GM23338 (cell line): ENCODE measurements around the gene GALC.

Experiments
- CREB1 ChIP-seq: fragments of 250-450 bp; sonication (Bioruptor Pico); IDR thresholded peaks from 2 replicates; pipeline ENCODE4 v1.5.0; 2020; ENCODE audit warnings: low read depth, mild to moderate bottlenecking, moderate library complexity
- CTCF ChIP-seq, 2 experiments: fragments of 200-600 bp in 1 of 2; sonication (generic) in 1 of 2; conservative IDR thresholded peaks; 2 replicates each; pipeline versions ENCODE4 v1.5.1 to v1.6.1; 2016 to 2017; ENCODE audit warnings: antibody characterized with exemption in 2 of 2, low read depth in 2 of 2, mild to moderate bottlenecking in 2 of 2, moderate library complexity in 1 of 2
- EZH2 ChIP-seq: fragments of 200-600 bp; sonication (generic); IDR thresholded peaks from one replicate; pipeline ENCODE4 v1.8.0; 2017; ENCODE audit warnings: antibody characterized with exemption, mild to moderate bottlenecking, low read depth; ENCODE audit not compliant: unreplicated experiment
- EZH2phosphoT487 ChIP-seq: fragments of 200-600 bp; sonication (generic); IDR thresholded peaks from one replicate; pipeline ENCODE4 v1.8.1; 2018; ENCODE audit warnings: antibody characterized with exemption; ENCODE audit not compliant: unreplicated experiment
- JUNB ChIP-seq: IDR thresholded peaks from one replicate; pipeline ENCODE4 v1.6.1; 2016; ENCODE audit warnings: antibody characterized with exemption; ENCODE audit not compliant: unreplicated experiment
- POLR2AphosphoS5 ChIP-seq: IDR thresholded peaks from 2 replicates; pipeline ENCODE4 v1.6.1; 2016; ENCODE audit warnings: antibody characterized with exemption, low read depth
- REST ChIP-seq: IDR thresholded peaks from one replicate; pipeline ENCODE4 v1.6.1; 2018; ENCODE audit warnings: antibody characterized with exemption; ENCODE audit not compliant: unreplicated experiment
- STAT1 ChIP-seq: IDR thresholded peaks from one replicate; pipeline ENCODE4 v1.6.1; 2016; ENCODE audit warnings: antibody characterized with exemption; ENCODE audit not compliant: unreplicated experiment
- ZNF114 ChIP-seq: fragments of 250-450 bp; sonication (Bioruptor Pico); IDR thresholded peaks from 2 replicates; pipeline ENCODE4 v1.5.0; 2020; ENCODE audit warnings: mild to moderate bottlenecking, moderate library complexity

GRCh38 chr14:87992346-87992717 is 650 bp downstream of the GALC start:
- no peak for TF ChIP-seq REST
- no peak for TF ChIP-seq POLR2AphosphoS5
- TF ChIP-seq CTCF (conservative IDR thresholded peaks at IDR 0.05; ENCODE audit: low read depth in 2 of 2) = no peak
- no peak for TF ChIP-seq EZH2
- no peak for TF ChIP-seq JUNB
- TF ChIP-seq CREB1 (CRISPR knock-in tag) = no peak
- TF ChIP-seq EZH2phosphoT487 = no peak
- no peak for TF ChIP-seq STAT1
- no peak for TF ChIP-seq ZNF114 (CRISPR knock-in tag)
